CMK (cell line): ENCODE data around the gene DISC1.

ENCODE experiments used
- DNase-seq: peaks from one replicate; pipeline ENCODE4 v3.0.0-alpha.2; 2010; ENCODE audit warnings: low read depth

Gene DISC1

GRCh38 chr1:231993968-231994455 lies 367.4 kb downstream of the DISC1 start:
- no peak for DNase-seq

- DNase-seq: no peak
These were observed 372.2 kb downstream of the DISC1 start for GRCh38 chr1:231998791-231999190.

GRCh38 chr1:232005300-232005699 lies 378.7 kb downstream of the DISC1 start:
- no peak for DNase-seq

- no peak for DNase-seq
These were observed 383.2 kb downstream of the DISC1 start for GRCh38 chr1:232009741-232010140.

- DNase-seq: no peak
These were observed 385.4 kb downstream of the DISC1 start for GRCh38 chr1:232011961-232012360.

- no peak for DNase-seq
These were observed 386.3 kb downstream of the DISC1 start for GRCh38 chr1:232012773-232013386.

GRCh38 chr1:232014941-232015340 lies 388.4 kb downstream of the DISC1 start:
- DNase-seq: no peak

- DNase-seq: no peak
These were observed 390.0 kb downstream of the DISC1 start for GRCh38 chr1:232016616-232017015.

GRCh38 chr1:232017057-232017456 lies 390.5 kb downstream of the DISC1 start:
- no peak for DNase-seq

- no peak for DNase-seq
These were observed 391.2 kb downstream of the DISC1 start for GRCh38 chr1:232017759-232018158.

GRCh38 chr1:232018231-232019025 lies 391.8 kb downstream of the DISC1 start:
- DNase-seq: no peak

- no peak for DNase-seq
These were observed 392.4 kb downstream of the DISC1 start for GRCh38 chr1:232019026-232019340.

- DNase-seq: no peak
These were observed 393.8 kb downstream of the DISC1 start for GRCh38 chr1:232020352-232020751.

- DNase-seq: no peak
These were observed 402.7 kb downstream of the DISC1 start for GRCh38 chr1:232029315-232029714.

GRCh38 chr1:232031156-232031555 lies 404.6 kb downstream of the DISC1 start:
- DNase-seq: no peak

GRCh38 chr1:232033285-232033684 lies 406.7 kb downstream of the DISC1 start:
- DNase-seq: no peak

GRCh38 chr1:232034556-232034955 lies 408.0 kb downstream of the DISC1 start:
- no peak for DNase-seq

- no peak for DNase-seq
These were observed 409.8 kb downstream of the DISC1 start for GRCh38 chr1:232036181-232036933.

- no peak for DNase-seq
These were observed 411.3 kb downstream of the DISC1 start for GRCh38 chr1:232037774-232038388.

GRCh38 chr1:232038706-232039677 lies 412.4 kb downstream of the DISC1 start:
- DNase-seq: no peak

GRCh38 chr1:232040260-232040659 lies 413.7 kb downstream of the DISC1 start:
- no peak for DNase-seq
